Measurements from ENCODE around the gene IGIP.
A peak's percentile ranks its signal among the peaks of the same experiment; 100 is the strongest.

DNA sequence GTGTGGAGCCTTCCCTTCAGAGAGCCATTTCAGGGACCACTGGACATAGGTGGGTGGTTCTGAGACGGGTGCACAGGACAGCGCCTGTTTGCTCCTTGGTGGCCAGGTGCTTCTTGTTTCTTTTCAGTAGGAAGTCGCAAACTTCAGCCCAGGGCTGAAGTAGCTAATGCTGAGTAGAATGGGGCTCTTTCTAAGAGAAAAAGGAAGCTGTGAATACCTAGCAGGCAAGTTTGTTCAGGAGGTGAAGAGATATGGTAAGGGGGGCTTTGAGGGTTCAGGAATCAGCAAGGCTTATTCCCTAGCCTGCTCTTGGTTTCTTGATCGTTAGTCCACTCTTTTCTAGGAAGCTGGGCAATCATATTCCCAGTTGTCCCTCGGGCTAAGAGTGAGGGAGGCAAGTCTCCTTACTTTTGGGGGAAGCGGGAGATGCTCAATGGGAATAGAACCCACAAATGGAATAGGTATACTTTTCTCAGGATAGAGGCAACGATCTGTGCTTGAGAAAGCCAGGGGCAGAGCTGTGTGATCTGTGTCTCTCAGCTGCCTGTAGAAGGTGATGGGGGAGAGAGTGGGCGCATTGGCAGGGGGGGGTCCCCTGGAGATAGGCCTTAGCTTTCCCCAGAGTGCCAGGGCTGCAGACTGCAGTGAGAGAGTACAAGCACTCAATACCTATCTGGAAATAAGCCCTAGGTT, 13.7 kb upstream of the IGIP start:
- no peak for TF ChIP-seq NANOG (IDR thresholded peaks at IDR 0.05; ENCODE audit: insufficient read depth, low read depth, low read length, poor library complexity, severe bottlenecking)
- TF ChIP-seq EZH2 (IDR thresholded peaks at IDR 0.05; ENCODE audit: low read depth, low read length, severe bottlenecking) = peak; percentile 84
- peak; percentile 51; the same call in 1 of the 2 replicates for TF ChIP-seq CBX8 (IDR thresholded peaks at IDR 0.05; ENCODE audit: borderline replicate concordance, low read depth, low read length)
- TF ChIP-seq TAF7 (optimal IDR thresholded peaks at IDR 0.05; ENCODE audit: borderline replicate concordance, low read depth, low read length) = no peak
- no peak for TF ChIP-seq CTCF (IDR thresholded peaks at IDR 0.05; ENCODE audit: control extremely low read depth in 1 of 3, insufficient read depth in 1 of 3, low read depth in 1 of 3, low read length in 3 of 3)
- no peak for TF ChIP-seq FOSL1 (IDR thresholded peaks at IDR 0.05; ENCODE audit: insufficient read depth, low read depth, low read length)
- peak; percentile 85 for TF ChIP-seq SUZ12 (IDR thresholded peaks at IDR 0.05; ENCODE audit: low read length)
- no peak for TF ChIP-seq TAF1 (IDR thresholded peaks at IDR 0.05; ENCODE audit: low read depth, low read length)

Data from H1 (cell line).